Measurements from ENCODE around the gene BIN1.

BIN1 gene

DNA sequence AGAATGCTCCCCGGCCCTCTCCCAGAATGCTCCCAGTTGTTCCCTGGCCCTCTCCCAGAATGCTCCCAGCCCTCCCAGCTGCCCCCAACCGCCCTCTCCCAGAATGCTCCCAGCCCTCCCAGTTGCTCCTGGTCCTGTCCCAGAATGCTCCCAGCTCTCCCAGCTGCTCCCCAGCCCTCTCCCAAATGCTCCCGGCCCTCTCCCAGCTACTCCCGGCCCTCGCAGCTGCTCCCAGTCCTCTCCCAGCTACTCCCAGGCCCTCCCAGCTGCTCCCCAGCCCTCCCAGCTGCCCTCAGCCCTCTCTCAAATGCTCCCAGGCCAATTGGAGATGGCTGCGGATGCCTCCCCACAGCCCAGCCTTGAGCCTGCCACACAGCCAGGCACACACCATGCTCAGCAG is 31.1 kb downstream of the BIN1 start:
- no peaks in the 10 kb centered on the region for H3K9me3 Mint-ChIP-seq
- H3K4me3 Mint-ChIP-seq = no peak overlapping the region
- no peaks in the 10 kb centered on the region for H3K27me3 Mint-ChIP-seq (ENCODE audit: low read depth)
- H3K27ac Mint-ChIP-seq = no peak overlapping the region
- H3K36me3 Mint-ChIP-seq (ENCODE audit: low read depth) = peaks cover 38% of the 10 kb centered on the region
- H3K4me1 Mint-ChIP-seq (ENCODE audit: low read depth) = peaks cover 30% of the 10 kb centered on the region
- no peak for DNase-seq (ENCODE audit: low spot score)

DNA sequence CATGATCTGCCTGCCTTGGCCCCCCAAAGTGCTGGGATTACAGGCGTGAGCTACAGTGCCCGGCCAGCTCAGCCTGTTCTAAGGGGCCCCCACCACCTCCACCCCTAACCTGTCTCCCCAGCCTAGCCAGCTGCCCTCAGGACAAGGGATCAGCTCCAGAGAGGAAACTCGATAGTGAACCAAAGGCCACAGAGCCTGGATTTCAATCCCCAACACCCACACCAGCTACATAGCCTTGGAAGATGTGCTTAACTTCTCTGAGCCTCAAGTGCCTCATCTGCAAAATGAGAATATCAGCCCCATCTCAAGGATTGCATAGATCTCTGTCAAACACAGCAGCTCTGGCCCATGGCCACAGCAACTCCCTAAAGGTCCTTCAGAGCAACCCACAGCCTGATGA is 32.0 kb downstream of the BIN1 start:
- Mint-ChIP-seq H3K9me3 (no peaks in the 10 kb centered on the region), H3K4me3 (no peak overlapping the region), H3K36me3 (ENCODE audit: low read depth) (peaks cover 39% of the 10 kb centered on the region), H3K4me1 (ENCODE audit: low read depth) (peaks cover 25% of the 10 kb centered on the region), H3K27ac (no peak overlapping the region), H3K27me3 (ENCODE audit: low read depth) (no peaks in the 10 kb centered on the region)
- DNase-seq (ENCODE audit: low spot score) = no peak

DNA sequence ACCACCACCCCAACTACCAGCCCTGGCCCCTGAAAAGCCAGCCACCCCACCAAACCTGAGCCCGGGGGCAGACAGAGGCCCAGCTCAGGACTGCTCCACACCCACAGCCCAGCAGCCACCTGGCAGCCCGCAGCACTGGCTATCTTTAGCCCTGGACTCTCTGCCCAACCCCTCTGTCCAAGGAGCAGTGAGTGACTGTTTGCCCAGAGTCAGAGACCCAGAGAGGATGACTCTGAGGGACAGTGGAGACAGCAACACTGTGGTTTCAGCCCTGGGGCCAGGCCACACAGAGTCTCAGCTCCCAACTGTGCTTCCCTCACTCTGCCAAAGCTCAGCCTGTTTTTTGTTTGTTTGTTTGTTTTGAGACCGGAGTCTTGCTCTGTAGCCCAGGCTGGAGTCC is 32.6 kb downstream of the BIN1 start:
- H3K9me3 Mint-ChIP-seq = no peaks in the 10 kb centered on the region
- peaks cover 20% of the 10 kb centered on the region for H3K4me1 Mint-ChIP-seq (ENCODE audit: low read depth)
- no peaks in the 10 kb centered on the region for H3K27me3 Mint-ChIP-seq (ENCODE audit: low read depth)
- no peak for DNase-seq (ENCODE audit: low spot score)
- H3K27ac Mint-ChIP-seq = no peak overlapping the region
- H3K36me3 Mint-ChIP-seq (ENCODE audit: low read depth) = peaks cover 36% of the 10 kb centered on the region
- no peak overlapping the region for H3K4me3 Mint-ChIP-seq

DNA sequence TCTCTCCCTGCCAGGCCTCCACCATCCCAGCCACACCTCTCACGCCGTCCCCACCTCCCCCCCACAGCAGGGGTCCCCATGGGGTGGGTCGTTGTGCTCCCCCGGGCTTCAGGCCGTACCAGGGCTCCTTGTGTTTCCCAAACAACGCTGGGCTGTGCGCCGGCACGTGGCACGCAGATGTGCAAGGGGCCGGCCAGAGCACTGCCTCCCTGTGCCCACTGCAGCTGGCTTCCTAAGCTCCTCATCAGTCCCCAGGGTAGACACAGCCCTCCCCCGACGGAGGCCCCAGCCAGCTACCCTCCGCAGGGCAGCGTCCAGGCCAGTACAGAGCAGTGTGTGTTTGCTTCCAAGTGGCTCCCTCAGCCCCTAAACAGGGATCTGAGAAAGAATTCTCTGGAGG is 34.0 kb downstream of the BIN1 start:
- no peak overlapping the region for H3K4me3 Mint-ChIP-seq

DNA sequence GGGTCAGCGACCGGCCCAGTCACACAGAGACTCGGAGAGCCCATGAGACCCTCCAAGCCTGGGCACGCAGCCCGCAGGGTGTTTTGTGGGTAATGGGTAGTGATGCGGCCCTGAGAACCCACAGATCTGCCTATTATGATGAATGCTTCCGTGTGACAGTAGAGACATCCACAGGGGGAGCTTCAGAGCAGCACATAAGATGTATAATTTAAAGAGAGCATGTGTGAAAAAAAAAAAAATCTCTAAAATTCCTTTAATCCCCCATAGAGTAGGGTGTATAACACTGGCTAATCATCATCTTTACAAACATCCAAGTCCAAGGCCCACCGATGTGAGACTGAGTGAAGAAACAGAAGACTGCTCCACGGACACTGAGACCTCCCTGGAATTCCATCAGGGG is 34.6 kb downstream of the BIN1 start:
- Mint-ChIP-seq H3K4me3 (no peak overlapping the region), H3K4me1 (ENCODE audit: low read depth) (peaks cover 8% of the 10 kb centered on the region), H3K27ac (no peak overlapping the region), H3K27me3 (ENCODE audit: low read depth) (no peaks in the 10 kb centered on the region), H3K36me3 (ENCODE audit: low read depth) (peaks cover 38% of the 10 kb centered on the region), H3K9me3 (no peaks in the 10 kb centered on the region)
- no peak for DNase-seq (ENCODE audit: low spot score)

More for the DNA sequence above, 34.0 kb downstream of the BIN1 start:
- H3K27ac Mint-ChIP-seq = no peak overlapping the region
- H3K9me3 Mint-ChIP-seq = no peaks in the 10 kb centered on the region
- H3K27me3 Mint-ChIP-seq (ENCODE audit: low read depth) = no peaks in the 10 kb centered on the region
- peaks cover 35% of the 10 kb centered on the region for H3K36me3 Mint-ChIP-seq (ENCODE audit: low read depth)
- DNase-seq (ENCODE audit: low spot score) = no peak
- peaks cover 10% of the 10 kb centered on the region for H3K4me1 Mint-ChIP-seq (ENCODE audit: low read depth)

DNA sequence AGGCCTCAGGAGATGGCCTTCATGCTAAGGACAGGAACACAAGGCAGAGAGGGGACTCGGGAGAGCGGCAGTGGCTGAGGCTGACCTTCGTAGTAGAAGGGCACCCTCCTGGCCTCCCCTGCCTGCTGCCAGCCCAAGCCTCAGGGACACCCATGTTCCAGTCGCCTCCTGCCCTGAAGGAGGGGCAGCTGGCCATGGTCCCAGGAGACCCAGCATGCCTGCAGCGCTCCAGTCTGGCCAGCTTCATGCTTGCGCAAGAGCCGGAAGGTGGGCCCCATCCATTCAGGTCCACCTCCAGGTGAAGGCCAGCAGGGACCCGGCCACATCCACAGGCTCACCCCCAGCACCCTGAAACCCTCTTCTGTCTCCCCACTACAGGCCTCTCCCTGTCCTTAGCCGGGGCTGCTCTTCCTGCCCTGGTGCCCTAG is 35.0 kb downstream of the BIN1 start:
- Mint-ChIP-seq H3K4me1 (ENCODE audit: low read depth) (peaks cover 5% of the 10 kb centered on the region), H3K27me3 (ENCODE audit: low read depth) (no peaks in the 10 kb centered on the region), H3K36me3 (ENCODE audit: low read depth) (peaks cover 34% of the 10 kb centered on the region), H3K9me3 (no peaks in the 10 kb centered on the region), H3K27ac (no peak overlapping the region), H3K4me3 (no peak overlapping the region)
- DNase-seq (ENCODE audit: low spot score) = no peak

- peaks cover 35% of the 10 kb centered on the region for H3K36me3 Mint-ChIP-seq (ENCODE audit: low read depth)
- DNase-seq (ENCODE audit: low spot score) = no peak
- peaks cover 9% of the 10 kb centered on the region for H3K4me1 Mint-ChIP-seq (ENCODE audit: low read depth)
- H3K4me3 Mint-ChIP-seq = no peak overlapping the region
- no peaks in the 10 kb centered on the region for H3K9me3 Mint-ChIP-seq
- H3K27ac Mint-ChIP-seq = no peak overlapping the region
- H3K27me3 Mint-ChIP-seq (ENCODE audit: low read depth) = no peaks in the 10 kb centered on the region
Measured at GRCh38 chr2:127070221-127070620, 36.7 kb downstream of the BIN1 start.

DNA sequence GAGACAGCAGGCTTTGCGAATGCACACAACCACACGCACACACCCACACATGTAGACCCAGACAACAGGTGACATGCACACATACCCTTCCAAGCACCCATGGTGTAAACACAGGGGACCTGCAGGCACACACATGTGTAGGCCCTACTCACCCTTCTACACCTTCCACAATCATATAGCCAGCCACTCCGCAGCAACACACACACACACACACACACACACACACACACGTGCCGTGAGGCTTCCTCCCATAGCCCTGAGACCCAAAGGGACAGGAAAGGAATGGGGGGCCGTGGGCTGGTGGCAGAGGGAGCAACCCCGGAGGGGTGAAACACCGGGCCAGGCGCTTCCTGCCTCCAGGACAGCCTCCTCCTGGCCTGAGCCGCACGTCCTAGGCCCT is 37.4 kb downstream of the BIN1 start:
- H3K4me3 Mint-ChIP-seq = no peak overlapping the region
- no peaks in the 10 kb centered on the region for H3K9me3 Mint-ChIP-seq
- no peak for DNase-seq (ENCODE audit: low spot score)
- no peaks in the 10 kb centered on the region for H3K27me3 Mint-ChIP-seq (ENCODE audit: low read depth)
- H3K4me1 Mint-ChIP-seq (ENCODE audit: low read depth) = peaks cover 12% of the 10 kb centered on the region
- no peak overlapping the region for H3K27ac Mint-ChIP-seq
- H3K36me3 Mint-ChIP-seq (ENCODE audit: low read depth) = peaks cover 32% of the 10 kb centered on the region

- Mint-ChIP-seq H3K9me3 (no peaks in the 10 kb centered on the region), H3K36me3 (ENCODE audit: low read depth) (peaks cover 32% of the 10 kb centered on the region), H3K27ac (no peak overlapping the region), H3K27me3 (ENCODE audit: low read depth) (no peaks in the 10 kb centered on the region), H3K4me1 (ENCODE audit: low read depth) (peaks cover 12% of the 10 kb centered on the region), H3K4me3 (no peak overlapping the region)
- DNase-seq (ENCODE audit: low spot score) = no peak
Measured at GRCh38 chr2:127069003-127069402, 38.0 kb downstream of the BIN1 start.

DNA sequence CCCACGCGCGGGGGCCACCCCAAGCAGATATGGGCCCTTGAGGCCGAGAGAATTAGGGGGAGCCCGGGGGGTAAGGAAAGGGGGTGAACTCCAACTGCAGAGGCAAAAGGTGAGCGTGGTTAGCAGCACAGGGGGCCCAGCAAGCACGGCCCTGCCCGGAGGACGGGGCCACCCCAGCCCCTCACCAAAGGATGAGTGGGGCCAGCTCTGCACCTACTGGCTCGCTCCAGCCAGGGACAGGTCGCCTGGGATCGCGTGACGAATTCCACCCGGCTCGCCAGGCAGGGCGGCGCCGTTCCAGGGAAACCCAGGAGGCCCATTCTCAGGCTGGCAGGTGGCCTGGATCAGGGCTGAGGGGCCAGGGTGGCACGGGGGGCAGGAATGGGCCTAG is 38.6 kb downstream of the BIN1 start:
- no peak overlapping the region for H3K27ac Mint-ChIP-seq
- H3K36me3 Mint-ChIP-seq (ENCODE audit: low read depth) = peaks cover 32% of the 10 kb centered on the region
- H3K9me3 Mint-ChIP-seq = no peaks in the 10 kb centered on the region
- H3K4me3 Mint-ChIP-seq = no peak overlapping the region
- H3K4me1 Mint-ChIP-seq (ENCODE audit: low read depth) = peaks cover 12% of the 10 kb centered on the region
- no peaks in the 10 kb centered on the region for H3K27me3 Mint-ChIP-seq (ENCODE audit: low read depth)
- DNase-seq (ENCODE audit: low spot score) = no peak

DNA sequence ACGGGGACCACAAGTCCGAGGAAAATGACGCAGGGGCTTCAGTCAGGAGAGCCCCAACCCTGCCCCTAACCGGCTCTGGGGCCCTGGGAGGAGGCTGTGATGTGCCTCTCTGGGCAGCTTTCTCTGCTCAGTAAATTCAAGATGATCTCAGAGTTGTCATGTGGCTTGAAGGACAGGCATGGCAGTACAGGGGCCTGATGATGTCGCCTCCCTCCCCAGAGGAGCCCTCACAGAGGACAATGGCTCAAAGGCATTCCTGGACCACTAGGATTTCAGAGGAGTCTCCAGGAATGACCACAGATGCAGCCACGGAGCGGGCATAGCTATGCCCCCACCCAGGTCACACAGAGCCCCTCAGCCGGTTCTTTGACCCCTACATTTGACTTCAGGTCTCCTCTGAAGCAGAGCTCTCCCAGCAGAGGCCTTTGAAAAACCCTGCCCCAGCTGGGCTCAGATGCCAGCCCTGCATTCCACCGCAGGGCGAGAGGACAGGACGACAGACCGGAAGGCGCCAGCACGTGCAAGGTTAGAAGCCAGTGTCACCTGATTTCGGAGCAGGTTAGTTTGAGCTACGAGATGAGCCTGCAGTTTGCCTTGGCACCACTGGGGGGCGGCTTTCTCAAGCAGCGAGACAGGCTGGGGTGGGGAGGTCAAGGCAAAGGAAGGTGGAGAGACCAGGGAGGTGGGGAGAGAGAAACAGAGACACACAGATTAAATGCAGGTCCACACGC is 39.2 kb downstream of the BIN1 start:
- peak; percentile 38 for DNase-seq (ENCODE audit: low spot score)
- H3K4me1 Mint-ChIP-seq (ENCODE audit: low read depth) = peaks cover 12% of the 10 kb centered on the region
- no peak overlapping the region for H3K4me3 Mint-ChIP-seq

DNA sequence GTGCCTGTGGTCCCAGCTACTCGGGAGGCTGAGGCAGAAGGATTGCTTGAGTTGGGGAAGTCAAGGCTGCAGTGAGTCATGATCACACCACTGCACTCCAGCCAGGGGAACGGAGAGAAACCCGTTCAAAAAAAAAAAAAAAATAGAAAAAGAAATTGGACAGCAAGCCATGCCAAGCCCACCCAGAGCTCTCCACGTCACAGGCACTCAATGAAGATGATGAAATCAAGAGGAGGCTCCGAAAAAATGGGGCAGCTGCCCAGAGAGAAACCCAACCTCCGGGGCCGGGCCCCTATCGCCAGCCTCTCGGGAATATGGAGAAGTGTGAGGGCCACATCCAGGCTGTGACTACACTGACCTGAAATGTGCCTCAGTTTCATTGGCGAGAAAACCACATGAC is 40.0 kb downstream of the BIN1 start:
- no peak for DNase-seq (ENCODE audit: low spot score)
- peaks cover 12% of the 10 kb centered on the region for H3K4me1 Mint-ChIP-seq (ENCODE audit: low read depth)
- no peak overlapping the region for H3K27ac Mint-ChIP-seq
- H3K36me3 Mint-ChIP-seq (ENCODE audit: low read depth) = peaks cover 30% of the 10 kb centered on the region
- H3K9me3 Mint-ChIP-seq = no peaks in the 10 kb centered on the region
- no peak overlapping the region for H3K4me3 Mint-ChIP-seq
- no peaks in the 10 kb centered on the region for H3K27me3 Mint-ChIP-seq (ENCODE audit: low read depth)

More for the DNA sequence above, 39.2 kb downstream of the BIN1 start:
- Mint-ChIP-seq H3K27me3 (ENCODE audit: low read depth) (no peaks in the 10 kb centered on the region), H3K9me3 (no peaks in the 10 kb centered on the region), H3K36me3 (ENCODE audit: low read depth) (peaks cover 32% of the 10 kb centered on the region), H3K27ac (no peak overlapping the region)

GRCh38 chr2:127065940-127066318 is 41.0 kb downstream of the BIN1 start:
- Mint-ChIP-seq H3K36me3 (ENCODE audit: low read depth) (peaks cover 30% of the 10 kb centered on the region), H3K4me1 (ENCODE audit: low read depth) (peaks cover 12% of the 10 kb centered on the region)

GRCh38 chr2:127065299-127065939 is 41.5 kb downstream of the BIN1 start:
- no peak for DNase-seq (ENCODE audit: low spot score)
- Mint-ChIP-seq H3K27ac (peak overlapping the region; percentile 49), H3K4me3 (no peak overlapping the region), H3K4me1 (ENCODE audit: low read depth) (peaks cover 12% of the 10 kb centered on the region), H3K9me3 (no peaks in the 10 kb centered on the region), H3K27me3 (ENCODE audit: low read depth) (no peaks in the 10 kb centered on the region), H3K36me3 (ENCODE audit: low read depth) (peaks cover 30% of the 10 kb centered on the region)

More at GRCh38 chr2:127065940-127066318, 41.0 kb downstream of the BIN1 start:
- no peak overlapping the region for H3K4me3 Mint-ChIP-seq
- no peaks in the 10 kb centered on the region for H3K27me3 Mint-ChIP-seq (ENCODE audit: low read depth)
- no peak overlapping the region for H3K27ac Mint-ChIP-seq
- no peaks in the 10 kb centered on the region for H3K9me3 Mint-ChIP-seq
- no peak for DNase-seq (ENCODE audit: low spot score)
